HG02852 (cell line): ENCODE data around the gene FBXO10.

Experiments used
- ATAC-seq: cut with Tn5 transposase; IDR thresholded peaks from one replicate; pipeline ENCODE4 v1.9.1; 2021; ENCODE audit warnings: mild to moderate bottlenecking, moderate library complexity; ENCODE audit not compliant: unreplicated experiment

The FBXO10 gene

GRCh38 chr9:37592108-37592951 is 16.1 kb upstream of the FBXO10 start, which contains the start of gene TOMM5:
Gene TOMM5, minus strand, starts transcription at chr9:37592597. Its CDS starts 65 bp downstream, at chr9:37592532.
- ATAC-seq, result peak; percentile 89

GRCh38 chr9:37587521-37587920 is 11.3 kb upstream of the FBXO10 start:
- no peak for ATAC-seq

- ATAC-seq, result no peak
Observed at GRCh38 chr9:37583522-37584121, 7.4 kb upstream of the FBXO10 start.

GRCh38 chr9:37582548-37583157 is 6.5 kb upstream of the FBXO10 start:
- ATAC-seq, result no peak

GRCh38 chr9:37575511-37575914 is 667 bp downstream of the FBXO10 start:
- peak; percentile 60 for ATAC-seq

- ATAC-seq, result no peak
Observed at GRCh38 chr9:37575001-37575400, 1.2 kb downstream of the FBXO10 start.

GRCh38 chr9:37574241-37574721 is 1.9 kb downstream of the FBXO10 start:
- ATAC-seq, result no peak

- ATAC-seq, result no peak
Observed at GRCh38 chr9:37571282-37571681, 4.9 kb downstream of the FBXO10 start.

- no peak for ATAC-seq
Observed at GRCh38 chr9:37566716-37567115, 9.5 kb downstream of the FBXO10 start.

- ATAC-seq, result peak; percentile 72
Observed at GRCh38 chr9:37565661-37566618, 10.2 kb downstream of the FBXO10 start.

GRCh38 chr9:37564916-37565315 is 11.3 kb downstream of the FBXO10 start:
- no peak for ATAC-seq

- no peak for ATAC-seq
Observed at GRCh38 chr9:37563806-37564513, 12.2 kb downstream of the FBXO10 start.

GRCh38 chr9:37562826-37563225 is 13.4 kb downstream of the FBXO10 start:
- no peak for ATAC-seq

- ATAC-seq, result no peak
Observed at GRCh38 chr9:37561682-37562081, 14.5 kb downstream of the FBXO10 start.

GRCh38 chr9:37559855-37560592 is 16.2 kb downstream of the FBXO10 start:
- no peak for ATAC-seq

GRCh38 chr9:37559125-37559524 is 17.1 kb downstream of the FBXO10 start:
- no peak for ATAC-seq

- no peak for ATAC-seq
Observed at GRCh38 chr9:37555786-37556185, 20.4 kb downstream of the FBXO10 start.

GRCh38 chr9:37554318-37554717 is 21.9 kb downstream of the FBXO10 start:
- ATAC-seq, result no peak

GRCh38 chr9:37551888-37552287 is 24.3 kb downstream of the FBXO10 start:
- ATAC-seq, result no peak
